ENCODE data around the gene EP400.

Gene EP400

DNA sequence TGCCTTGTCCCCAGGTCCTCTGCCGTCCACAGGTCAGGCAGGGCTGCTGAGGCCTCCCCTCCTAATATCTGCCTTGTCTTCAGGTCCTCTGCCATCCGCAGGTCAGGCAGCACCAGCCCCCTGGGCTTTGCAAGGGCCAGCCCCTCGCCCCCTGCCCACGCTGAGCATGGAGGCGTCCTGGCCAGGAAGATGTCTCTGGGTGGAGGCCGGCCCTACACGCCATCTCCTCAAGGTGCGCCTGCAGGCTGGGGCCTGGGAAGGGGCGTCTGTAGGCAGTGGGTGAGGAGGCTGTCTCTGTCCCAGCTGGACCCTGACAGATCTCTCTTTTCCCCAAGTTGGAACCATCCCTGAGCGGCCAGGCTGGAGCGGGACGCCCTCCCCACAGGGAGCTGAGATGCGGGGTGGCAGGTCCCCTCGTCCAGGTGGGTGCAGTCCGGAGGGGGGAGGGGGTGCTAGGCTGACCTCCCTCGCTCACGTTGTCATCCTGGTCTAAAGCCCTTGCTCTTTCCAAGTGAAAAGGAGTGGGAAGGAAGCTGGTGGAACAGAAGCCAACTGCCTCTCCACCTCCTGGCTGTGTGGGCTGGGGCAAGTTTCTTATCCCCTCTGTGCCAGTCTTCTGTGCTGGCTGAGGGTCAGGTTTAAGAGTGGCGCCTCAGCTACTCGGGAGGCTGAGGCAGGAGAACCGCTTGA, 34.6 kb upstream of the EP400 start:
- peaks cover 30 to 49% of the 10 kb centered on the region in 2 donors for H3K36me3 ChIP-seq (ENCODE audit: control insufficient read depth in 2 of 2, insufficient read depth in 2 of 2, low read length in 2 of 2)
- no peak overlapping the region for H3K4me3 ChIP-seq (ENCODE audit: low read length in 2 of 2)
- H3K9ac ChIP-seq (ENCODE audit: low read length in 2 of 2), result no peak overlapping the region
- H3K27ac ChIP-seq (ENCODE audit: low read length), result no peak overlapping the region
- no peaks in the 10 kb centered on the region for H3K27me3 ChIP-seq (ENCODE audit: control insufficient read depth in 1 of 2, insufficient read depth in 2 of 2, low read length in 2 of 2)
- H3K9me3 ChIP-seq (ENCODE audit: control insufficient read depth in 2 of 2, low read length in 2 of 2), result no peaks in the 10 kb centered on the region
- H3K4me1 ChIP-seq (ENCODE audit: control insufficient read depth, insufficient read depth, low read length), result peaks cover 20% of the 10 kb centered on the region

DNA sequence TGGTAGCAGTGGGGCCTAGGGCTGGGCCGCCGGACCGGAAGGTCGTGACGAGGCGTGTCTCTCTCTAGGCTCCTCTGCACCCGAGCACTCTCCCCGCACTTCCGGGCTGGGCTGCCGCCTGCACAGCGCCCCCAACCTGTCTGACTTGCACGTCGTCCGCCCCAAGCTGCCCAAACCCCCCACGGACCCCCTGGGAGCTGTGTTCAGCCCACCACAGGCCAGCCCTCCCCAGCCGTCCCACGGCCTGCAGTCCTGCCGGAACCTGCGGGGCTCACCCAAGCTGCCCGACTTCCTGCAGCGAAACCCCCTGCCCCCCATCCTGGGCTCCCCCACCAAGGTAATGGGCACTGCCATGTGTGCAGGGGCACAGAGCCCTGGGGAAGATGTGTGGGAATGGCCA, 33.9 kb upstream of the EP400 start:
- Histone ChIP-seq H3K9ac (ENCODE audit: low read length in 2 of 2) (no peak overlapping the region), H3K4me1 (ENCODE audit: control insufficient read depth, insufficient read depth, low read length) (peaks cover 20% of the 10 kb centered on the region), H3K27me3 (ENCODE audit: control insufficient read depth in 1 of 2, insufficient read depth in 2 of 2, low read length in 2 of 2) (no peaks in the 10 kb centered on the region), H3K27ac (ENCODE audit: low read length) (peak overlapping the region; percentile 6), H3K4me3 (ENCODE audit: low read length in 2 of 2) (no peak overlapping the region), H3K9me3 (ENCODE audit: control insufficient read depth in 2 of 2, low read length in 2 of 2) (no peaks in the 10 kb centered on the region), H3K36me3 (ENCODE audit: control insufficient read depth in 2 of 2, insufficient read depth in 2 of 2, low read length in 2 of 2) (peaks cover 31 to 50% of the 10 kb centered on the region in 2 donors)

DNA sequence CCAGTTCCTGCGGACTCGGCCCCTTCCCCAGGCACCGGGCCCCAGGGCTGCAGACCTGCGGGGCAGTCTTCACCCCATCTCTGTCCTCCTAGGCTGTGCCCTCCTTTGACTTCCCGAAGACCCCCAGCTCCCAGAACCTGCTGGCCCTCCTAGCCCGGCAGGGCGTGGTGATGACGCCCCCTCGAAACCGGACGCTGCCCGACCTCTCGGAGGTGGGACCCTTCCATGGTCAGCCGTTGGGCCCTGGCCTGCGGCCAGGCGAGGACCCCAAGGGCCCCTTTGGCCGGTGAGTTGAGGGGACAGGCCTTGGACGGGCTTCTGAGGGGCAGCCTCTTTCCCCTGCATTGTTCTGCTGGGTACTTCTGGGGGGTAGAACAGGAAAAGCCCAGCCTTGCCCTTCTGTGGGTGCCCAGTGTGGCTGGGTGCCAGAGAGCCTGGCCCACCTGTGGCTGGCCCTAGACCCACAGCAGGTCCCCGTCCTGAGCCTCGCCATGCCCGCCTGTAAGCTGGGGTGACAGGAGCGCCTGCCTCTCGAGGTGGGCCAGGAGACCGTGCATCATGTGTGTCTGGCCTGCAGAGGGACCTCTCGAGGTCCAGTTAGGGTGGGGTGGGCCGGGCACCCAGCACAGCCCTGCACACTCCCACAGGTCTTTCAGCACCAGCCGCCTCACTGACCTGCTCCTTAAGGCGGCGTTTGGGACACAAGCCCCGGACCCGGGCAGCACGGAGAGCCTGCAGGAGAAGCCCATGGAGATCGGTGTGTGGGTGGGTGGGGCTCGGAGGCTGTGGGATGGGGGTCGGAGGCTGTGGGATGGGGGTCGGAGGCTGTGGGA, 33.2 kb upstream of the EP400 start:
- H3K4me3 ChIP-seq (ENCODE audit: low read length in 2 of 2), result no peak overlapping the region
- peaks cover 28 to 46% of the 10 kb centered on the region in 2 donors for H3K36me3 ChIP-seq (ENCODE audit: control insufficient read depth in 2 of 2, insufficient read depth in 2 of 2, low read length in 2 of 2)
- H3K9me3 ChIP-seq (ENCODE audit: control insufficient read depth in 2 of 2, low read length in 2 of 2), result no peaks in the 10 kb centered on the region
- no peaks in the 10 kb centered on the region for H3K27me3 ChIP-seq (ENCODE audit: control insufficient read depth in 1 of 2, insufficient read depth in 2 of 2, low read length in 2 of 2)
- H3K4me1 ChIP-seq (ENCODE audit: control insufficient read depth, insufficient read depth, low read length), result peaks cover 16% of the 10 kb centered on the region
- H3K9ac ChIP-seq (ENCODE audit: low read length in 2 of 2), result no peak overlapping the region
- H3K27ac ChIP-seq (ENCODE audit: low read length), result peak overlapping the region; percentile 6

DNA sequence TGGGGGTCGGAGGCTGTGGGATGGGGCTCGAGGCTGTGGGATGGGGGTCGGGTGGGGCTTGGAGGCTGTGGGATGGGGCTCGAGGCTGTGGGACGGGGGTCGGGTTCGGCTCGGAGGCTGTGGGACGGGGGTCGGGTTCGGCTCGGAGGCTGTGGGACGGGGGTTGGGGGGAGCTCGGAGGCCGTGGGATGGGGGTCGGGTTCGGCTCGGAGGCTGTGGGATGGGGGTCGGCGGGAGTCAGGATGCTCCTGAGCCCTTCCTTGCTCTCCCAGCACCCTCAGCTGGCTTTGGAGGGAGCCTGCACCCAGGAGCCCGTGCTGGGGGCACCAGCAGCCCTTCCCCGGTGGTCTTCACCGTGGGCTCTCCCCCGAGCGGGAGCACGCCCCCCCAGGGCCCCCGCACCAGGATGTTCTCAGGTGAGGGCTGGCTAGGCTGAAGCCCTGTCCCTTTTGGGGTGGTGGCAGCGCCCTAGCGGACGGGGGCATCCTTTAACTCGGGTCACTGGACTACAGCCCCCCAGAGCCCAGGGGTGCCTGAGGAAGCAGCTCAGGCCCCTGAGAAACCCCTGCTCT, 32.5 kb upstream of the EP400 start:
- no peak overlapping the region for H3K27ac ChIP-seq (ENCODE audit: low read length)
- H3K9me3 ChIP-seq (ENCODE audit: control insufficient read depth in 2 of 2, low read length in 2 of 2), result no peaks in the 10 kb centered on the region
- H3K4me3 ChIP-seq (ENCODE audit: low read length in 2 of 2), result no peak overlapping the region
- no peaks in the 10 kb centered on the region for H3K27me3 ChIP-seq (ENCODE audit: control insufficient read depth in 1 of 2, insufficient read depth in 2 of 2, low read length in 2 of 2)
- H3K36me3 ChIP-seq (ENCODE audit: control insufficient read depth in 2 of 2, insufficient read depth in 2 of 2, low read length in 2 of 2), result peaks cover 28 to 43% of the 10 kb centered on the region in 2 donors
- H3K9ac ChIP-seq (ENCODE audit: low read length in 2 of 2), result no peak overlapping the region
- peaks cover 9% of the 10 kb centered on the region for H3K4me1 ChIP-seq (ENCODE audit: control insufficient read depth, insufficient read depth, low read length)

DNA sequence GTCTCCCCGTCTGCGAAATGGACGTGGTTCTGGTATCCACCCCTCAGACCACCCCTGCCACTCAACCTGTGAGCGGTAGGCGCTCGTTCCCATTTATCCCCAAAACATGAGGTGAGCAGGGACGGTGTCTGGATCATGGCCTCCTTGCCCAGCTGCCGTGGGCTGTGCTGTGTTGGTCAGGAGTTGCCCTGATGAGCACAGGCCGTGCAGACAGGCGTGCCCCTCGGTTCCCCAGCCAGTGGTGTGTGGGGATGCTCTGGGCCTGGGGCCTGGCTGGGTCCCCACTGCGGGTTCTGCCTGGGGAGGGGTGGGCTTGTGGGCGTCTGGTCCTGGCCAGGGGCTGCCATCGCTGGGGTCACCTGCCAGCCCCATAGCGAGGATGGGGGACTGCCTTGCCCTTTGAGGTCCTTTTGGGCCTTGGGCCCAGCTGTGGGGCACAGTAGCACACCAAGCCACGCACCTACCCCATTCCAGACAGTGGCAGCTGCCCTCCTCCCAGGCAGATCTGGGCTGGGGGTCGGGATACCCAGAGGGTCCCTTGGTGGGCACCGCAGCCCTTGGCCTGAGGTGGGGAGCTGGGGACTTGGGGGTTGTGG, 31.9 kb upstream of the EP400 start:
- H3K27ac ChIP-seq (ENCODE audit: low read length), result no peak overlapping the region
- peaks cover 28 to 42% of the 10 kb centered on the region in 2 donors for H3K36me3 ChIP-seq (ENCODE audit: control insufficient read depth in 2 of 2, insufficient read depth in 2 of 2, low read length in 2 of 2)
- H3K9ac ChIP-seq (ENCODE audit: low read length in 2 of 2), result no peak overlapping the region
- no peak overlapping the region for H3K4me3 ChIP-seq (ENCODE audit: low read length in 2 of 2)
- no peaks in the 10 kb centered on the region for H3K27me3 ChIP-seq (ENCODE audit: control insufficient read depth in 1 of 2, insufficient read depth in 2 of 2, low read length in 2 of 2)
- H3K9me3 ChIP-seq (ENCODE audit: control insufficient read depth in 2 of 2, low read length in 2 of 2), result no peaks in the 10 kb centered on the region
- peaks cover 4% of the 10 kb centered on the region for H3K4me1 ChIP-seq (ENCODE audit: control insufficient read depth, insufficient read depth, low read length)

DNA sequence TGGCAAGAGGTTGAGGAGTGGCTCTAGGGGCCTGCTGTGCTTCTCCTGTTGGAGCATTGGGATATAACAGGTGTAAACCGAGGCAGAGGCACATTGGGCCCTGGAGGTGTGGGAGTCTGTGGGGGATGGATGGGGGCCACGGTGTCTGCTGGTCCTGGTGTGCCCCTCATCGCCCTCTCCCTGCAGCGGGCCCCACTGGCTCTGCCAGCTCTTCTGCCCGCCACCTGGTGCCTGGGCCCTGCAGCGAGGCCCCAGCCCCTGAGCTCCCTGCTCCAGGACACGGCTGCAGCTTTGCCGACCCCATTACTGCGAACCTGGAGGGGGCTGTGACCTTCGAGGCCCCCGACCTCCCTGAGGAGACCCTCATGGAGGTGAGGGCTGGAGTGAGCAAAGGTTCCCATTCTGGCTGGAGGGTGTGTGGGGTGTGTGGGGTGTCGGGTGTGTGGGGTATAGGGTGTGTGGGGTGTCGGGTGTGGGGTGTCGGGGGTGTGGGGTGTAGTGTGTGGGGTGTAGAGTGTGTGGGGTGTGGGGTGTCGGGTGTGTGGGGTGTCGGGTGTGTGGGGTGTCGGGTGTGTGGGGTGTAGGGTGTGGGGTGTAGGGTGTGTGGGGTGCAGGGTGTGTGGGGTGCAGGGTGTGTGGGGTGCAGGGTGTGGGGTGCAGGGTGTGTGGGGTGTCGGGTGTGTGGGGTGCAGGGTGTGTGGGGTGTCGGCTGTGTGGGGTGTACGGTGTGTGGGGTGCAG, 31.3 kb upstream of the EP400 start:
- Histone ChIP-seq H3K4me3 (ENCODE audit: low read length in 2 of 2) (no peak overlapping the region), H3K36me3 (ENCODE audit: control insufficient read depth in 2 of 2, insufficient read depth in 2 of 2, low read length in 2 of 2) (peaks cover 28 to 44% of the 10 kb centered on the region in 2 donors), H3K9ac (ENCODE audit: low read length in 2 of 2) (no peak overlapping the region), H3K27me3 (ENCODE audit: control insufficient read depth in 1 of 2, insufficient read depth in 2 of 2, low read length in 2 of 2) (no peaks in the 10 kb centered on the region), H3K27ac (ENCODE audit: low read length) (no peak overlapping the region), H3K9me3 (ENCODE audit: control insufficient read depth in 2 of 2, low read length in 2 of 2) (no peaks in the 10 kb centered on the region), H3K4me1 (ENCODE audit: control insufficient read depth, insufficient read depth, low read length) (no peaks in the 10 kb centered on the region)

DNA sequence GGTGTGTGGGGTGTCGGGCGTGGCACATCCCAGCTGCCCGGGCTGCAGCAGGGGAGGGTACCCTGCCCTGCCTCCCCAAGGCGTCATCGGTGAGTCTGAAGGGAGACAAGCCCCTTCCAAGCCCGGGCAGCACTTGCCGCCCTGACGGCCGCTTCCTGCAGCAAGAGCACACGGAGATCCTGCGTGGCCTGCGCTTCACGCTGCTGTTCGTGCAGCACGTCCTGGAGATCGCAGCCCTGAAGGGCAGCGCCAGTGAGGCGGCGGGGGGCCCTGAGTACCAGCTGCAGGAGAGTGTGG, 30.7 kb upstream of the EP400 start:
- no peak overlapping the region for H3K27ac ChIP-seq (ENCODE audit: low read length)
- no peak overlapping the region for H3K9ac ChIP-seq (ENCODE audit: low read length in 2 of 2)
- peaks cover 28 to 44% of the 10 kb centered on the region in 2 donors for H3K36me3 ChIP-seq (ENCODE audit: control insufficient read depth in 2 of 2, insufficient read depth in 2 of 2, low read length in 2 of 2)
- H3K27me3 ChIP-seq (ENCODE audit: control insufficient read depth in 1 of 2, insufficient read depth in 2 of 2, low read length in 2 of 2), result no peaks in the 10 kb centered on the region
- H3K9me3 ChIP-seq (ENCODE audit: control insufficient read depth in 2 of 2, low read length in 2 of 2), result no peaks in the 10 kb centered on the region
- no peak overlapping the region for H3K4me3 ChIP-seq (ENCODE audit: low read length in 2 of 2)
- no peaks in the 10 kb centered on the region for H3K4me1 ChIP-seq (ENCODE audit: control insufficient read depth, insufficient read depth, low read length)

DNA sequence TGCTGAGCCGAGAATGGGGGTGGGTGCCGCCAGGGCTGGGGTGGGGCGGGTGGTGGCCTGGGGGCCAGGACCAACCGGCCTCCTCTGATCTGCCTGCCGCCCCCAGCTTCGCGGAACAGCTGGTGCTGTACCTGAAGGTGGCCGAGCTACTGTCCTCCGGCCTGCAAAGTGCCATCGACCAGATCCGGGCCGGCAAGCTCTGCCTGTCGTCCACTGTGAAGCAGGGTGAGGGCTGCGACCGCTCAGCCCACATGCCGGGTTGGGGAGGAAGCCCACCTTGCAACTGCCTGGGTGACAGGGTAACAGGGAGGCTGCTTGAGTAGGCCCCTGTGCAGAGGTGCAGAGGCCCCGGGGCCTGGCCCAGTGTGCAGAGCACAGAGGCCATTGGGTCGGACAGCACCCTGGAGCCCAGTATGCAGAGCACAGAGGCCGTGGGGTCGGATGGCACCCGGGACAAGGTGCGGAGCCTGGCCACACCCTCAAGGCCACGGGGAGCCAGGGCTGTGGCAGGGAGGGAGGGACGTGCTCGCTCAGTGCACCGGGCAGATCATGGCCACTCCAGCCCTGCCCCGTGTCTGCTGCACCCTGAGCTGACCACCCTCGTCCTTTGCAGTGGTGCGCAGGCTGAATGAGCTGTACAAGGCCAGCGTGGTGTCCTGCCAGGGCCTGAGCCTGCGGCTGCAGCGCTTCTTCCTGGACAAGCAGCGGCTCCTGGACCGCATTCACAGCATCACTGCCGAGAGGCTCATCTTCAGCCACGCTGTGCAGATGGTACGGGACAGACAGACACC, 30.2 kb upstream of the EP400 start:
- H3K36me3 ChIP-seq (ENCODE audit: control insufficient read depth in 2 of 2, insufficient read depth in 2 of 2, low read length in 2 of 2), result peaks cover 23 to 39% of the 10 kb centered on the region in 2 donors
- no peak overlapping the region for H3K27ac ChIP-seq (ENCODE audit: low read length)
- H3K4me1 ChIP-seq (ENCODE audit: control insufficient read depth, insufficient read depth, low read length), result peaks cover 1% of the 10 kb centered on the region
- no peak overlapping the region for H3K9ac ChIP-seq (ENCODE audit: low read length in 2 of 2)
- no peaks in the 10 kb centered on the region for H3K9me3 ChIP-seq (ENCODE audit: control insufficient read depth in 2 of 2, low read length in 2 of 2)
- no peak overlapping the region for H3K4me3 ChIP-seq (ENCODE audit: low read length in 2 of 2)
- no peaks in the 10 kb centered on the region for H3K27me3 ChIP-seq (ENCODE audit: control insufficient read depth in 1 of 2, insufficient read depth in 2 of 2, low read length in 2 of 2)

DNA sequence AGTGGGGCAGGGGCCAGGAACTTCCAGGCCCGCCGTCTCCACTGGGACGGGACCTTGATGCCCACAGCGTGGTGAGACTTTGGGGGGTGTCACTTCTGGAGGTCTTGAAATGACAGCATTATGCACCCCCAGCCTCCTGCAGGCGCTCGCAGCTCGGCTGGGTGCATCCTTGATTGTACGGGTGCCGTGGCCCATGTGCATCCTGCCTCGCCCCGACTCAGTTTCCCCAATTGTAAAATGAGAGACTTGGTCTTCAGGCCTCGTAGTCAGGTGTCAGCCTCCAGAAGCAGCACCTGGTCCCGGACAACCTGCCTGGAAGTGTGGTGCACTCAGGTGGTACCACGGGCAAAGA, 29.6 kb upstream of the EP400 start:
- Histone ChIP-seq H3K4me3 (ENCODE audit: low read length in 2 of 2) (no peak overlapping the region), H3K27me3 (ENCODE audit: control insufficient read depth in 1 of 2, insufficient read depth in 2 of 2, low read length in 2 of 2) (no peaks in the 10 kb centered on the region), H3K36me3 (ENCODE audit: control insufficient read depth in 2 of 2, insufficient read depth in 2 of 2, low read length in 2 of 2) (peaks cover 17 to 33% of the 10 kb centered on the region in 2 donors), H3K9me3 (ENCODE audit: control insufficient read depth in 2 of 2, low read length in 2 of 2) (no peaks in the 10 kb centered on the region), H3K27ac (ENCODE audit: low read length) (no peak overlapping the region), H3K4me1 (ENCODE audit: control insufficient read depth, insufficient read depth, low read length) (peaks cover 2% of the 10 kb centered on the region), H3K9ac (ENCODE audit: low read length in 2 of 2) (no peak overlapping the region)

Measured in stomach smooth muscle (tissue), 2 donors.